ENCODE measurements around the gene ATG13.

DNA sequence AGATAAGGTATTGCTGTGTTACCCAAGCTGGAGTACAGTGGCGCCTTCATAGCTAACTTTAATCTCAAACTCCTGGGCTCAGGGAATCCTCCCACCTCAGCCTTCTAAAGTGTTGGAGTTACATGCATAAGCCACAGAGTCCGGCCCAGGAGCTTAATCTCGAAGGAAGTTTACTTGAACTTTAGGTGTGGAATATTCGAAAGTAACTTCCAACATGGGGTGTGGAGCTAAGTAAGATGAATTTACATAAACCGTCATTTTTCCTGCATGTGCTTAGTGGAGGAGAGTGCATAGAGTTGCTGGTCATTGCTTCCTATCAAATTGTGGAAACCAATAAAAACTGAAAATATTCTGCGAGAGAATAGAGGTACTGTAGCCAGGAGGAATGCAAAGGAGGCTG is 1.5 kb downstream of the ATG13 start:
- no peak for TF ChIP-seq POLR2A (IDR thresholded peaks at IDR 0.05)
- TF ChIP-seq, protein P1, sequence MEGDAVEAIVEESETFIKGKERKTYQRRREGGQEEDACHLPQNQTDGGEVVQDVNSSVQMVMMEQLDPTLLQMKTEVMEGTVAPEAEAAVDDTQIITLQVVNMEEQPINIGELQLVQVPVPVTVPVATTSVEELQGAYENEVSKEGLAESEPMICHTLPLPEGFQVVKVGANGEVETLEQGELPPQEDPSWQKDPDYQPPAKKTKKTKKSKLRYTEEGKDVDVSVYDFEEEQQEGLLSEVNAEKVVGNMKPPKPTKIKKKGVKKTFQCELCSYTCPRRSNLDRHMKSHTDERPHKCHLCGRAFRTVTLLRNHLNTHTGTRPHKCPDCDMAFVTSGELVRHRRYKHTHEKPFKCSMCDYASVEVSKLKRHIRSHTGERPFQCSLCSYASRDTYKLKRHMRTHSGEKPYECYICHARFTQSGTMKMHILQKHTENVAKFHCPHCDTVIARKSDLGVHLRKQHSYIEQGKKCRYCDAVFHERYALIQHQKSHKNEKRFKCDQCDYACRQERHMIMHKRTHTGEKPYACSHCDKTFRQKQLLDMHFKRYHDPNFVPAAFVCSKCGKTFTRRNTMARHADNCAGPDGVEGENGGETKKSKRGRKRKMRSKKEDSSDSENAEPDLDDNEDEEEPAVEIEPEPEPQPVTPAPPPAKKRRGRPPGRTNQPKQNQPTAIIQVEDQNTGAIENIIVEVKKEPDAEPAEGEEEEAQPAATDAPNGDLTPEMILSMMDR (IDR thresholded peaks at IDR 0.05): no peak
- TF ChIP-seq EP300 (IDR thresholded peaks at IDR 0.05): no peak

Data from ovary (tissue), 3 donors.